ENCODE measurements around the gene PDE8B. TPM values are rescaled to one million over a fixed set of nuclear protein-coding genes. Genes with fewer than 3 reads are reported as not detected.

The PDE8B gene
- total RNA-seq, 1 donor from 2014 or later, result 0.18 TPM

DNA sequence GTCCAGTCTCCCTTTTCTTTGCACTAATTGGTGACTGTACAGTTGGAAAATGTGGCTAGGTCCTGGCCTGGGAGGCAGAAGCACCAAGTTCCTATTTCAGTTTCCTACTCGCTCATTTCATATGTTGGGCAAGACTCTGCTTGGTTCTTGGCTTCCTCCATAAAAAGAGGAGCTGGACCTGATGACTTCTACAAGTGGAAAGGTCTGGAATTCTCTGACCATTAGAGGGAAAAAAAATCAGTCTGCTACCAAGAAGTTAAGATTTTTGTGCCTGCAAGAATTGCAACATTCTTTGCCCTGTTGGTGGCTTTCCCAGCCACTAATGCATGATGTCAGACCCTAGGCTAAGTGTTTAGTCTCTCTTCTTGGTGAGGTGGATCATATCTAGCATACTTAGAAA lies 190.2 kb downstream of the PDE8B start:
- Histone ChIP-seq H3K79me2 (ENCODE audit: insufficient read depth, low read length) (no peaks in the 10 kb centered on the region), H3K9ac (ENCODE audit: low read length) (no peak overlapping the region), H2AFZ (ENCODE audit: low read depth, low read length) (no peak overlapping the region), H4K20me1 (ENCODE audit: insufficient read depth, low read length) (no peaks in the 10 kb centered on the region), H3K4me2 (ENCODE audit: low read length) (no peak overlapping the region), H3K27me3 (ENCODE audit: insufficient read depth, low read length) (no peaks in the 10 kb centered on the region), H3K4me1 (ENCODE audit: insufficient read depth, low read length) (no peaks in the 10 kb centered on the region), H3K36me3 (ENCODE audit: insufficient read depth, low read length) (no peaks in the 10 kb centered on the region), H3K4me3 (ENCODE audit: insufficient read depth, low read depth, low read length) (no peak overlapping the region), H3K9me3 (ENCODE audit: insufficient read depth, low read depth, low read length) (no peaks in the 10 kb centered on the region), H3K27ac (ENCODE audit: low read depth, low read length) (no peak overlapping the region)
- H3K4me1 Mint-ChIP-seq (ENCODE audit: low read depth, unreplicated experiment), result peaks cover 20% of the 10 kb centered on the region
- no peak overlapping the region for H3K27ac Mint-ChIP-seq (ENCODE audit: unreplicated experiment)
- H3K9me3 Mint-ChIP-seq (ENCODE audit: unreplicated experiment), result peaks cover 2% of the 10 kb centered on the region
- FAIRE-seq, result no peak
- DNase-seq (ENCODE audit: low read depth), result no peak
- H3K36me3 Mint-ChIP-seq (ENCODE audit: low read depth, unreplicated experiment), result no peaks in the 10 kb centered on the region
- TF ChIP-seq, protein P1, sequence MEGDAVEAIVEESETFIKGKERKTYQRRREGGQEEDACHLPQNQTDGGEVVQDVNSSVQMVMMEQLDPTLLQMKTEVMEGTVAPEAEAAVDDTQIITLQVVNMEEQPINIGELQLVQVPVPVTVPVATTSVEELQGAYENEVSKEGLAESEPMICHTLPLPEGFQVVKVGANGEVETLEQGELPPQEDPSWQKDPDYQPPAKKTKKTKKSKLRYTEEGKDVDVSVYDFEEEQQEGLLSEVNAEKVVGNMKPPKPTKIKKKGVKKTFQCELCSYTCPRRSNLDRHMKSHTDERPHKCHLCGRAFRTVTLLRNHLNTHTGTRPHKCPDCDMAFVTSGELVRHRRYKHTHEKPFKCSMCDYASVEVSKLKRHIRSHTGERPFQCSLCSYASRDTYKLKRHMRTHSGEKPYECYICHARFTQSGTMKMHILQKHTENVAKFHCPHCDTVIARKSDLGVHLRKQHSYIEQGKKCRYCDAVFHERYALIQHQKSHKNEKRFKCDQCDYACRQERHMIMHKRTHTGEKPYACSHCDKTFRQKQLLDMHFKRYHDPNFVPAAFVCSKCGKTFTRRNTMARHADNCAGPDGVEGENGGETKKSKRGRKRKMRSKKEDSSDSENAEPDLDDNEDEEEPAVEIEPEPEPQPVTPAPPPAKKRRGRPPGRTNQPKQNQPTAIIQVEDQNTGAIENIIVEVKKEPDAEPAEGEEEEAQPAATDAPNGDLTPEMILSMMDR (IDR thresholded peaks at IDR 0.05; ENCODE audit: insufficient read depth, low read depth, low read length), result no peak
- TF ChIP-seq EZH2 (IDR thresholded peaks at IDR 0.05; ENCODE audit: insufficient read depth, low read length), result no peak
- H3K4me3 Mint-ChIP-seq (ENCODE audit: unreplicated experiment), result no peak overlapping the region
- H3K27me3 Mint-ChIP-seq (ENCODE audit: low read depth, unreplicated experiment), result peaks cover 2% of the 10 kb centered on the region

DNA sequence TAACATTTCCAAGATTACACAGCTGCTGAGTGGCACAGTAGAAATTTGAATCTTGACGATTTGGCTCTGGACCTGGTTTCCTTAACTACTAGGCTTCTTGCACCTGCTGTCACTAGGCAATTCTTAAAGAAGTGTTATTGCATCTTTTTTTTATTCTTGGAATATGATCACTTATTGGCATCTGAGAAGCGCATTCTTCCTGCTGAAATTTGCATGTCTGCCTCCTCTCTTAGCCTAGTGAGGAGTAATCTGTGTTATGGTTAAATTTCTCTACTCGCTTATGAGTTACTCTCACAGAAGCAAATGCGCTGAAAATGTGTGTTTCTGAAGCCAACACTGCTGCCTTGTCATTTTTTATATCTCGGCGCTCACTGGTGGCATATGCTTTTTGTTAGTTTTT lies 192.3 kb downstream of the PDE8B start:
- no peak for FAIRE-seq
- H2AFZ ChIP-seq (ENCODE audit: low read depth, low read length), result no peak overlapping the region
- no peaks in the 10 kb centered on the region for H3K36me3 Mint-ChIP-seq (ENCODE audit: low read depth, unreplicated experiment)

DNA sequence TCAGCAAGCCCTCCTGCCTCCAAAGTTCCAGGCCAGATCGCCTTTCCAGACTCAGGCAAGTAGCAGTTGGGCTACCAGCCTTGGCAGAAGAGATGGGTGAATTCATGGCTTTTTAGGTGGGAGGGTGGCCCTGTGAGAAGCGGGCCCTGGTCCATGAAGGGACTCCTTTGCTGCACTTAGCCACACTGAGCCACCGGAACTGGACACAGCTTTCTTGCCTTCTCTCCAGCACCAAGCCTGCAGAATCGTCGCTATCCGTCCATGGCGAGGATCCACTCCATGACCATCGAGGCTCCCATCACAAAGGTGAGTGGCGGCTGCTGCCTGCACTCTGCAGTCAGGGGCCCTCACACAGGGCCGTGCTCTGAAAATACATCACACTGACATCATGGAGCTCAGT lies 196.7 kb downstream of the PDE8B start:
- H3K27me3 ChIP-seq (ENCODE audit: insufficient read depth, low read length), result no peaks in the 10 kb centered on the region
- FAIRE-seq, result no peak

More for the DNA sequence above, 192.3 kb downstream of the PDE8B start:
- no peak overlapping the region for H3K4me2 ChIP-seq (ENCODE audit: low read length)
- no peak for DNase-seq (ENCODE audit: low read depth)
- no peaks in the 10 kb centered on the region for H3K4me1 ChIP-seq (ENCODE audit: insufficient read depth, low read length)
- no peak overlapping the region for H3K9ac ChIP-seq (ENCODE audit: low read length)
- Mint-ChIP-seq H3K27ac (ENCODE audit: unreplicated experiment) (no peak overlapping the region), H3K27me3 (ENCODE audit: low read depth, unreplicated experiment) (peaks cover 13% of the 10 kb centered on the region), H3K4me1 (ENCODE audit: low read depth, unreplicated experiment) (peaks cover 16% of the 10 kb centered on the region), H3K9me3 (ENCODE audit: unreplicated experiment) (peaks cover 2% of the 10 kb centered on the region), H3K4me3 (ENCODE audit: unreplicated experiment) (no peak overlapping the region)
- TF ChIP-seq, protein P1 (IDR thresholded peaks at IDR 0.05; ENCODE audit: insufficient read depth, low read depth, low read length), result no peak
- TF ChIP-seq EZH2 (IDR thresholded peaks at IDR 0.05; ENCODE audit: insufficient read depth, low read length), result no peak
- no peaks in the 10 kb centered on the region for H3K27me3 ChIP-seq (ENCODE audit: insufficient read depth, low read length)
- no peak overlapping the region for H3K4me3 ChIP-seq (ENCODE audit: insufficient read depth, low read depth, low read length)
- H3K9me3 ChIP-seq (ENCODE audit: insufficient read depth, low read depth, low read length), result no peaks in the 10 kb centered on the region
- no peak overlapping the region for H3K27ac ChIP-seq (ENCODE audit: low read depth, low read length)
- no peaks in the 10 kb centered on the region for H4K20me1 ChIP-seq (ENCODE audit: insufficient read depth, low read length)
- no peaks in the 10 kb centered on the region for H3K79me2 ChIP-seq (ENCODE audit: insufficient read depth, low read length)
- H3K36me3 ChIP-seq (ENCODE audit: insufficient read depth, low read length), result no peaks in the 10 kb centered on the region

More for the DNA sequence above, 196.7 kb downstream of the PDE8B start:
- H3K4me1 Mint-ChIP-seq (ENCODE audit: low read depth, unreplicated experiment), result no peaks in the 10 kb centered on the region
- no peaks in the 10 kb centered on the region for H3K36me3 Mint-ChIP-seq (ENCODE audit: low read depth, unreplicated experiment)
- Histone ChIP-seq H4K20me1 (ENCODE audit: insufficient read depth, low read length) (no peaks in the 10 kb centered on the region), H3K36me3 (ENCODE audit: insufficient read depth, low read length) (no peaks in the 10 kb centered on the region), H3K79me2 (ENCODE audit: insufficient read depth, low read length) (no peaks in the 10 kb centered on the region), H3K9me3 (ENCODE audit: insufficient read depth, low read depth, low read length) (no peaks in the 10 kb centered on the region), H3K4me2 (ENCODE audit: low read length) (no peak overlapping the region), H2AFZ (ENCODE audit: low read depth, low read length) (no peak overlapping the region), H3K27ac (ENCODE audit: low read depth, low read length) (no peak overlapping the region), H3K9ac (ENCODE audit: low read length) (no peak overlapping the region), H3K4me1 (ENCODE audit: insufficient read depth, low read length) (no peaks in the 10 kb centered on the region), H3K4me3 (ENCODE audit: insufficient read depth, low read depth, low read length) (no peak overlapping the region)
- DNase-seq (ENCODE audit: low read depth), result no peak
- H3K27me3 Mint-ChIP-seq (ENCODE audit: low read depth, unreplicated experiment), result peaks cover 16% of the 10 kb centered on the region
- no peak overlapping the region for H3K27ac Mint-ChIP-seq (ENCODE audit: unreplicated experiment)
- H3K9me3 Mint-ChIP-seq (ENCODE audit: unreplicated experiment), result peaks cover 2% of the 10 kb centered on the region
- TF ChIP-seq, protein P1 (IDR thresholded peaks at IDR 0.05; ENCODE audit: insufficient read depth, low read depth, low read length), result no peak
- no peak for TF ChIP-seq EZH2 (IDR thresholded peaks at IDR 0.05; ENCODE audit: insufficient read depth, low read length)
- no peak overlapping the region for H3K4me3 Mint-ChIP-seq (ENCODE audit: unreplicated experiment)
